Measurements from ENCODE around the gene FMO4.
"Not testable (repeated sequence)": the region's sequence is repeated elsewhere in the genome, so short reads cannot be mapped to it uniquely, and the experiment has no call there.

FMO4 gene

DNA sequence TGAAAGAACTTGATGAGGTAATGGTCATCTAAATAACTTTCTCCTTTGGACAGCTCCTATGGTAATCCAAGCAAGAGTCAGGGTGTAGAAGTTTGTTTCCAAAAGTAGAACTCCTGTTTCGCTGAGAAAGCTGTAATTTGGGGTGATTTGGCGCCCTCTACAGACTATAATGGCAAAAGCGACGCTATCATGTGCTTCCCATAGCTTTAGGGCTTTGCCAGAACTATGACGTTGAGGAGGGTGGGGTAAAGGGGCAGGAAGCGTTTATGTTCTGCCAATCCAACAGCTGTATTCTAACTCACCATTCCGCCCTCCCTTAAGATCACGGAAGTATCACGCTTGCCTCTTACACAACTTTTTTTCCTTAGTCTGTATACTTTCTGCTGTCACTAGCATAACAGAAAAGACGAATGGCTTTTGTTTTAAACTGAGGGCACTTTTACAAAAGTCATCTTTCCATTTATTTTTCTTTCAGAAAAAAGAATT lies at the start of gene FMO4:
Gene FMO4, plus strand, starts transcription at position 349 of the 486 bp plus-strand sequence. CDS start 5,643 bp downstream, outside the sequence.
- Mint-ChIP-seq H3K27ac (peak within 1 kb of the TSS; percentile 86), H3K36me3 (no peaks in the 10 kb centered on the region), H3K27me3 (no peaks in the 10 kb centered on the region), H3K4me1 (peaks cover 14% of the 10 kb centered on the region), H3K4me3 (peak within 1 kb of the TSS; percentile 73), H3K9me3 (no peaks in the 10 kb centered on the region)
- peak; percentile 91 for DNase-seq
- CTCF ChIA-PET = interaction anchor here (0.8 to 2.9 kb wide), 31 partner anchors 9 to 643 kb away, joined by 3 to 74 read pairs (median 4); partner anchors contain the start of genes FMO1 and PRRC2C

DNA sequence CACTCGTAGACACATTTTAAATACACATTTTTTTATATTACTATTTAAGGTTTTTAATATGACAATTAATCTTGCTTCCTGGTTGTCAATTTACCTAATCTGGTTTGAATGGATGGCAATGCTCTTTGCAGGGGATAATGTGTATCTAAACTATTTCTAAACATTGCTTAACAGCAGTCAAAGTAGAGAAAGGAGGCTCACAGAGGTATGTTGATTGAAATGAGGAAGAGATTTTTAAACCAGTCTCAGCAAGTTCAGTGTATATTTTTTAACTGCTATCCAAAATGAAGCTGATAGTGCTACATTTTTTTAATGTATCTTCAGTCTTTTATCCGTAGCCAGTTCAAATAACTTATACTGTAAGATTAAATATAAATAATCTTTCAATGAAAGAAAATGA lies 48.3 kb upstream of the FMO4 start:
- Mint-ChIP-seq H3K9me3 (no peaks in the 10 kb centered on the region), H3K27ac (no peak overlapping the region), H3K4me1 (no peaks in the 10 kb centered on the region), H3K27me3 (peaks cover 4% of the 10 kb centered on the region), H3K4me3 (no peak overlapping the region), H3K36me3 (no peaks in the 10 kb centered on the region)
- CTCF ChIA-PET = no interaction called here
- DNase-seq = no peak

GRCh38 chr1:171266930-171267329 lies 47.1 kb upstream of the FMO4 start:
- no peak for DNase-seq
- H3K4me3 Mint-ChIP-seq = no peak overlapping the region
- peaks cover 5% of the 10 kb centered on the region for H3K27me3 Mint-ChIP-seq
- no peak overlapping the region for H3K27ac Mint-ChIP-seq
- no peaks in the 10 kb centered on the region for H3K36me3 Mint-ChIP-seq
- CTCF ChIA-PET = no interaction called here
- H3K9me3 Mint-ChIP-seq = no peaks in the 10 kb centered on the region
- H3K4me1 Mint-ChIP-seq = no peaks in the 10 kb centered on the region

DNA sequence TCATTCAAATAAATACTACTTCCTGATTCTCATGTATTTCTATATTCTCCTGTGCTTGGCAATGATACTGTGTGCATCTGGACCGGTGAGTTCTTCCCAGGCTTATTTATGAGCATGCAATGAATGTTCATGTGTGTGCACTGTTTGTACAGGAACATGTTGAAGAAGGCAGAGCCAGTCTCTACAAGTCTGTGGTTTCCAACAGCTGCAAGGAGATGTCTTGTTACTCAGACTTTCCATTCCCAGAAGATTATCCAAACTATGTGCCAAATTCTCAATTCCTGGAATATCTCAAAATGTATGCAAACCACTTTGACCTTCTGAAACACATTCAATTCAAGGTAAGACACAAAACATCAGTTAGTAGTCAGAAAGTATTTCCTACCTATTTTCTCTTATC lies 46.6 kb upstream of the FMO4 start:
- DNase-seq = no peak
- CTCF ChIA-PET = no interaction called here
- Mint-ChIP-seq H3K4me3 (no peak overlapping the region), H3K9me3 (no peaks in the 10 kb centered on the region), H3K27me3 (peaks cover 9% of the 10 kb centered on the region), H3K4me1 (no peaks in the 10 kb centered on the region), H3K27ac (no peak overlapping the region), H3K36me3 (no peaks in the 10 kb centered on the region)

- Mint-ChIP-seq H3K27me3 (peaks cover 11% of the 10 kb centered on the region), H3K9me3 (no peaks in the 10 kb centered on the region), H3K4me1 (no peaks in the 10 kb centered on the region), H3K27ac (no peak overlapping the region), H3K36me3 (no peaks in the 10 kb centered on the region), H3K4me3 (no peak overlapping the region)
- no peak for DNase-seq
- CTCF ChIA-PET = no interaction called here
These were observed 43.2 kb upstream of the FMO4 start for GRCh38 chr1:171270806-171271205.

DNA sequence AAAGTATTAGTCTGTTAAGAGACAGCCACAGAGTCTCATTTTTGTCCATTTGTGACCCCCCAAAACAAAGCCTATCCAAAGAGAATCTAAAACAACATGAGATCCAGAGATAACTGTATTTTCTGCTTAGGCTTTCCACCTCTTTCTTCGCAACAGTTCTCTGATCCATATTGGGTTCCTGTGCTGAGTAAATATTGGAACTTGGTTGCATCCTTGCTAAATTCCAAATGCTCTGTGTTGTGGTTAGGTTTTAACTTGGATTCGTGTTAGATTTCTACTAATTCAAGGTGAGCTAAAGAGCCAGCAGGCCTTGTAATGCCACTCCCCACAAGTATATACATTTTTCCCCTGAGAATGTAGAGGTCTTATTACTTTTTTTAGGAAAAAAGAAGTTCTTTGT lies 36.4 kb upstream of the FMO4 start:
- Mint-ChIP-seq H3K9me3 (no peaks in the 10 kb centered on the region), H3K4me1 (no peaks in the 10 kb centered on the region), H3K27ac (no peak overlapping the region), H3K36me3 (no peaks in the 10 kb centered on the region), H3K27me3 (peaks cover 23% of the 10 kb centered on the region), H3K4me3 (no peak overlapping the region)
- DNase-seq = no peak
- CTCF ChIA-PET = no interaction called here

DNA sequence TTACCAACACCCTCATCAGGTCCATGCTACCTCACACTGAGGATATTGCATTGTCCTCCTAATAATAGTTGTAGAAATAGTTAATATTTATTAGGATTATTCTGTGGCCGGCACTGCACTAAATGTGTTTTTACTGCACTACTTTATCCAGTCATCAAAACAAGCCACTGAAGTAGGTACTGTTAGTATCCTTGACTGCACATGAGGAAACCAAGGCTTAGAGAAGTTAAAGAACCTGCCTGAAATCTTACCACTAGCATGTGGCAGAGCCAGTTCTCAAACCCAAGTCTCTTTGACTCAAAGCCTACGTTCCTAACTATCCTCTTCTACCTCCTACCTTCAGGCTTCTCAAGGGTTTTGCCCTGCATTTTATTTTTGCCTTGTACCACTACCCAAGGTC lies 34.7 kb upstream of the FMO4 start:
- CTCF ChIA-PET = no interaction called here
- no peak for DNase-seq
- no peak overlapping the region for H3K4me3 Mint-ChIP-seq
- H3K4me1 Mint-ChIP-seq = no peaks in the 10 kb centered on the region
- no peaks in the 10 kb centered on the region for H3K36me3 Mint-ChIP-seq
- H3K27me3 Mint-ChIP-seq = peaks cover 19% of the 10 kb centered on the region
- no peak overlapping the region for H3K27ac Mint-ChIP-seq
- H3K9me3 Mint-ChIP-seq = no peaks in the 10 kb centered on the region

DNA sequence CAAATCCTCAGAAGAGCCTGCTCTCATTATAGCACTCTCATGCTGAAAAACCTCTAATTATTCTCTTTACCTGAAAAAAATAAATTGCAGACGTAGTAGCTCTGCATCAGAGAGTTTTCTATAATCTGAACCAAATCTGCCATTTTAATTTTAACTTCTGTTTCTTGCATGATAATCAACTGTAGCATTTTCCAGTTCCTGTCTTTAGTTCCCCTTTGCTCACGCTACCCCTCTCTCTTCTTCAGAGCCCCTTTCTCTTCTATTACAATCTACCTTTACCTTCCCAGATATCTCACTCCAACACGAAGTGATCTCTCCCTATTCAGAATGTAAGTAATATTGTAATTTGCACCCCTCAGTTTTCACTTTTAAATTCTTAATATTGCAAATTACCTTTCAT lies 34.3 kb upstream of the FMO4 start:
- H3K9me3 Mint-ChIP-seq = no peaks in the 10 kb centered on the region
- no peak for DNase-seq
- CTCF ChIA-PET = no interaction called here
- peaks cover 24% of the 10 kb centered on the region for H3K27me3 Mint-ChIP-seq
- no peak overlapping the region for H3K27ac Mint-ChIP-seq
- no peak overlapping the region for H3K4me3 Mint-ChIP-seq
- H3K4me1 Mint-ChIP-seq = no peaks in the 10 kb centered on the region
- H3K36me3 Mint-ChIP-seq = no peaks in the 10 kb centered on the region

- Mint-ChIP-seq H3K27ac (no peak overlapping the region), H3K27me3 (peaks cover 30% of the 10 kb centered on the region), H3K4me1 (no peaks in the 10 kb centered on the region), H3K9me3 (no peaks in the 10 kb centered on the region), H3K4me3 (no peak overlapping the region), H3K36me3 (no peaks in the 10 kb centered on the region)
- CTCF ChIA-PET = no interaction called here
- no peak for DNase-seq
These were observed 33.4 kb upstream of the FMO4 start for GRCh38 chr1:171280599-171280998.

DNA sequence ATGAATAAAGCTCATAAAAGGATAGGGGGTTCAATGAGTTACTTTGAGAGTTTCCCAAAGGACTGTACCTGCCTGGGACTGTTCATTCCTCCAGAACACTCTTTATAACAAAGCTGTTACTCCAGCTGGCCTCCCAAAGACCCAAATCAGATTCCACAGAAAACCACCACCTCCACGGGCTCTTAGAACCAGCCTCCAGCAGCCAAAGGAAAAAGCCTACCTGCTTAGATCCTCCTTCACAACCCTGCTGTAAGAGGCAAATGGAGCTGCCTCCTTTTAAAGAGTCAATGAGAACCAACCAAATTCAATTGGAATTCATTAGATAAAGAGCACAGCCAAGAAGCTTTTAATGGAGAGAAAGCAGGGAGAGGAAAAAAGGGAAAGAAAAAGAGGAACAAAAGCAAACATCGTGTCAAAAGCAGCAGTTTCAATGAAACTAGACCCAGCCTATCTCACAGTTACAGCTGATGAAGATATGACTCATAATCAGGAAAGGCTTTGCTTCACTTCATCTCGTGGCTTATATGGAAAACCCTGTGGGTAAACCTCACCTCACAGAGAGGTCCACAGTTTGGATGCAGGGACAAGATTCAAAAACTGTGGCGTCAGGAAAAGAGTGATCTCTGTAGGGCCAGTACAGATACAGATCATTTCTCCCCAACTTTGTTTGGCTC lies 27.8 kb upstream of the FMO4 start:
- Mint-ChIP-seq H3K27ac (no peak overlapping the region), H3K36me3 (no peaks in the 10 kb centered on the region), H3K4me3 (no peak overlapping the region), H3K9me3 (no peaks in the 10 kb centered on the region), H3K27me3 (peaks cover 25% of the 10 kb centered on the region), H3K4me1 (no peaks in the 10 kb centered on the region)
- CTCF ChIA-PET = no interaction called here
- DNase-seq = no peak

- H3K27me3 Mint-ChIP-seq = peaks cover 8% of the 10 kb centered on the region
- no peaks in the 10 kb centered on the region for H3K36me3 Mint-ChIP-seq
- no peak overlapping the region for H3K4me3 Mint-ChIP-seq
These were observed 23.4 kb upstream of the FMO4 start for GRCh38 chr1:171290621-171291020.

DNA sequence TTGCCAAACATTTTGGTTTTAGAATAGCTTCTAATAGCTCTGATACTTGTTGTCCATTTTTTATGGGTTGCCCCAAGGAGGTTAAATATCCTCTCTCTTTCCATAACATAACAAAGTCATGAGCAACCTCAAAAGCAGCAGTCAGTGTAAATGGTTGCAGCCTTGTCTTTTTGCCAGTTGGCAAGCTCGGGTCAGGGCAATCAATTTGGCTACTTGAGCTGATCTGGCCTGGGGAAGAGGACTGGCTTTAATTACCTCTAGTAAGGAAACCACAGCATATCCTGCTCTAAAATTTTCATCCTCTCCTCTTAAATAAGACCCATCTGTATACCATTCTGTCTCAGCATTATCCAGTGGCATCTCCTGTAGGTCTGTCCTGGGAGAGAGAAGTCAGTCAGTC lies 21.2 kb upstream of the FMO4 start:
- H3K36me3 Mint-ChIP-seq = no peaks in the 10 kb centered on the region
- no peaks in the 10 kb centered on the region for H3K9me3 Mint-ChIP-seq
- H3K4me1 Mint-ChIP-seq = no peaks in the 10 kb centered on the region
- no peak overlapping the region for H3K4me3 Mint-ChIP-seq
- H3K27me3 Mint-ChIP-seq = no peaks in the 10 kb centered on the region
- DNase-seq = no peak
- CTCF ChIA-PET = interaction anchor here (1.9 kb wide), 1 partner anchor 21 kb away, joined by 4 read pairs; the partner anchor contains the start of gene FMO4
- no peak overlapping the region for H3K27ac Mint-ChIP-seq

More at GRCh38 chr1:171290621-171291020, 23.4 kb upstream of the FMO4 start:
- DNase-seq = no peak
- Mint-ChIP-seq H3K27ac (no peak overlapping the region), H3K4me1 (no peaks in the 10 kb centered on the region), H3K9me3 (no peaks in the 10 kb centered on the region)
- CTCF ChIA-PET = interaction anchor here (1.4 kb wide), 1 partner anchor 23 kb away, joined by 3 read pairs; the partner anchor contains the start of gene FMO4

- H3K27ac Mint-ChIP-seq, H3K27me3 Mint-ChIP-seq, H3K36me3 Mint-ChIP-seq, H3K4me3 Mint-ChIP-seq, H3K9me3 Mint-ChIP-seq, DNase-seq, H3K4me1 Mint-ChIP-seq: not testable (repeated sequence)
- CTCF ChIA-PET = interaction anchor here (0.8 to 1.0 kb wide), 2 partner anchors 50 to 74 kb away, joined by 3 read pairs; no protein-coding TSS in a partner anchor
These were observed 18.6 kb upstream of the FMO4 start for GRCh38 chr1:171295383-171295782.

DNA sequence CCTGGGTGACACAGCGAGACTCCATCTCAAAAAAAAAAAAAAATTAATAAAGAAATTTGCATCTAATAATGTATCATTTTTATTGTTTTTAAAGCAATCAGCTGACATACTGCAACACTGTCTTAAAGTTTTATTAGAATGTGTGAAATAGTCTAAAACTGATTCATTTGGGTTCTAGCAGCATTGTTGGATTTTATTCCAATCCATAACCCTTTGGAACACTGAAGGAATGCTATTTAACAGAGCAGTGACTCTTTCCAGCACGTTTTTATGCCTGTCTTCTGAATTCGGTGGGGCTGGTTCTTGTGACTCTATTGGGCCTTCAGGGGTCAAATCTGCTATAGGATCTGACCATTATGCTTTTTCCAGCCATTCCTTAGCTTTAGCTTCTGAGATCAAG lies 18.2 kb upstream of the FMO4 start:
- no peak overlapping the region for H3K4me3 Mint-ChIP-seq
- H3K9me3 Mint-ChIP-seq = peaks cover 11% of the 10 kb centered on the region
- peaks cover 9% of the 10 kb centered on the region for H3K27me3 Mint-ChIP-seq
- no peaks in the 10 kb centered on the region for H3K4me1 Mint-ChIP-seq
- CTCF ChIA-PET = no interaction called here
- no peak overlapping the region for H3K27ac Mint-ChIP-seq
- no peak for DNase-seq
- H3K36me3 Mint-ChIP-seq = no peaks in the 10 kb centered on the region

- Mint-ChIP-seq H3K36me3 (no peaks in the 10 kb centered on the region), H3K9me3 (peaks cover 12% of the 10 kb centered on the region), H3K27ac (no peak overlapping the region), H3K27me3 (peaks cover 9% of the 10 kb centered on the region), H3K4me3 (no peak overlapping the region), H3K4me1 (no peaks in the 10 kb centered on the region)
- DNase-seq = no peak
- CTCF ChIA-PET = interaction anchor here (2.7 kb wide), 1 partner anchor 17 kb away, joined by 13 read pairs; the partner anchor contains the start of gene FMO4
These were observed 17.1 kb upstream of the FMO4 start for GRCh38 chr1:171296897-171297296.
